RCC 7860 (cell line): Measurements from ENCODE around the gene TMC2.
"Not testable (repeated sequence)": the region's sequence is repeated elsewhere in the genome, so short reads cannot be mapped to it uniquely, and the experiment has no call there.

Experiments used
- DNase-seq: peaks from one replicate; pipeline ENCODE4 v3.0.0-alpha.2; 2015; ENCODE audit warnings: low spot score
- FAIRE-seq: peaks from 2 replicates; lab custom pipeline; 2012; peaks lifted over from hg19 to GRCh38; lab: Jason Lieb, UNC

TMC2 gene

GRCh38 chr20:2524709-2525506 is 11.5 kb upstream of the TMC2 start:
- no peak for FAIRE-seq
- no peak for DNase-seq

GRCh38 chr20:2526218-2526583 is 10.2 kb upstream of the TMC2 start:
- DNase-seq, result not testable (repeated sequence)

GRCh38 chr20:2527762-2528161 is 8.6 kb upstream of the TMC2 start:
- FAIRE-seq (no peak), DNase-seq (no peak)

More at GRCh38 chr20:2526218-2526583, 10.2 kb upstream of the TMC2 start:
- not testable (repeated sequence) for FAIRE-seq

GRCh38 chr20:2528671-2529271 is 7.6 kb upstream of the TMC2 start:
- no peak for DNase-seq
- FAIRE-seq, result no peak

- no peak for DNase-seq
- FAIRE-seq, result no peak
These were observed 3.3 kb upstream of the TMC2 start for GRCh38 chr20:2533118-2533517.

- FAIRE-seq, result no peak
- no peak for DNase-seq
These were observed 438 bp upstream of the TMC2 start for GRCh38 chr20:2535711-2536559.

- DNase-seq, result no peak
- FAIRE-seq, result no peak
These were observed 728 bp downstream of the TMC2 start for GRCh38 chr20:2537101-2537500.

- DNase-seq, result no peak
- FAIRE-seq, result no peak
These were observed 2.0 kb downstream of the TMC2 start for GRCh38 chr20:2538356-2538755.

- FAIRE-seq, result no peak
- DNase-seq, result no peak
These were observed 2.8 kb downstream of the TMC2 start for GRCh38 chr20:2538931-2539720.

GRCh38 chr20:2541940-2542339 is 5.6 kb downstream of the TMC2 start:
- FAIRE-seq, result no peak

GRCh38 chr20:2542361-2542760 is 6.0 kb downstream of the TMC2 start:
- DNase-seq, result no peak
- FAIRE-seq, result no peak

More at GRCh38 chr20:2541940-2542339, 5.6 kb downstream of the TMC2 start:
- DNase-seq, result no peak

GRCh38 chr20:2544211-2544610 is 7.8 kb downstream of the TMC2 start:
- DNase-seq (no peak), FAIRE-seq (no peak)

- FAIRE-seq (no peak), DNase-seq (no peak)
These were observed 9.2 kb downstream of the TMC2 start for GRCh38 chr20:2545594-2545993.

- FAIRE-seq (no peak), DNase-seq (no peak)
These were observed 21.7 kb downstream of the TMC2 start for GRCh38 chr20:2557873-2558580.

- DNase-seq (no peak), FAIRE-seq (no peak)
These were observed 22.4 kb downstream of the TMC2 start for GRCh38 chr20:2558581-2559278.

GRCh38 chr20:2559279-2559626 is 22.9 kb downstream of the TMC2 start:
- DNase-seq (no peak), FAIRE-seq (no peak)

GRCh38 chr20:2559651-2560050 is 23.3 kb downstream of the TMC2 start:
- DNase-seq, result no peak
- FAIRE-seq, result no peak

GRCh38 chr20:2563116-2563515 is 26.7 kb downstream of the TMC2 start:
- no peak for DNase-seq
- no peak for FAIRE-seq

GRCh38 chr20:2564406-2564805 is 28.0 kb downstream of the TMC2 start:
- DNase-seq (no peak), FAIRE-seq (no peak)

- FAIRE-seq, result no peak
- no peak for DNase-seq
These were observed 39.3 kb downstream of the TMC2 start for GRCh38 chr20:2575682-2576081.
